HEK293 (cell line): ENCODE data around the gene SMARCB1.

Experiments
- BCL11A ChIP-seq: fragments of 450-650 bp; formaldehyde crosslinking; IDR thresholded peaks from 2 replicates; pipeline ENCODE4 v1.5.1; 2016; ENCODE audit warnings: low read depth, missing biosample characterization, missing genetic modification characterization
- CTCF ChIP-seq: fragments of 450-650 bp; formaldehyde crosslinking; IDR thresholded peaks from 2 replicates; pipeline ENCODE4 v1.5.1; 2016; ENCODE audit warnings: missing biosample characterization, missing genetic modification characterization
- REST ChIP-seq: fragments of 450-650 bp; formaldehyde crosslinking; IDR thresholded peaks from 2 replicates; pipeline ENCODE4 v1.5.1; 2016; ENCODE audit warnings: missing biosample characterization, missing genetic modification characterization
- ZBTB49 ChIP-seq: fragments of 450-650 bp; formaldehyde crosslinking; IDR thresholded peaks from 2 replicates; pipeline ENCODE4 v1.5.1; 2016; ENCODE audit warnings: missing biosample characterization, missing genetic modification characterization, low read depth
- ZNF24 ChIP-seq: fragments of 450-650 bp; formaldehyde crosslinking; IDR thresholded peaks from 2 replicates; pipeline ENCODE4 v1.5.1; 2016; ENCODE audit warnings: missing biosample characterization, missing genetic modification characterization
- ZNF280D ChIP-seq: fragments of 450-650 bp; formaldehyde crosslinking; IDR thresholded peaks from 2 replicates; pipeline ENCODE4 v1.5.1; 2016; ENCODE audit warnings: missing biosample characterization, missing genetic modification characterization

- TF ChIP-seq BCL11A (tag by site-specific recombination): no peak
- no peak for TF ChIP-seq ZNF280D (tag by site-specific recombination)
- no peak for TF ChIP-seq CTCF
- TF ChIP-seq REST (tag by site-specific recombination): no peak
- TF ChIP-seq ZBTB49 (tag by site-specific recombination): no peak
- no peak for TF ChIP-seq ZNF24 (tag by site-specific recombination)
Observed at GRCh38 chr22:23878219-23878618, 91.5 kb downstream of the SMARCB1 start.
